Transverse colon (tissue), 3 donors: ENCODE results near the gene ZFHX3.

Source experiments
- CTCF ChIP-seq, 5 experiments: fragments of 200-600 bp in 3 of 5; fragments of 450-650 bp in 2 of 5; sonication (generic) in 3 of 5; IDR thresholded peaks; 1 replicate in 2 of 5; 2 replicates in 3 of 5; pipeline ENCODE4 v1.5.1; 2016 to 2017; ENCODE audit warnings: antibody characterized with exemption in 5 of 5, inconsistent platforms in 3 of 5, mild to moderate bottlenecking in 2 of 5, moderate library complexity in 1 of 5
- POLR2A ChIP-seq: fragments of 450-650 bp; IDR thresholded peaks from one replicate; pipeline ENCODE4 v1.6.1; 2016; ENCODE audit warnings: antibody characterized with exemption, mild to moderate bottlenecking, moderate library complexity

- TF ChIP-seq POLR2A (no peak), CTCF (IDR thresholded peaks at IDR 0.05) (no peak)
Measured at GRCh38 chr16:72789465-72789864, 258.5 kb downstream of the ZFHX3 start.
